Testis (tissue), 3 donors: ENCODE data around the gene TMCC3. TPM values are rescaled to one million over a fixed set of nuclear protein-coding genes. Genes with fewer than 3 reads are reported as not detected.

Source experiments
- DNase-seq: peaks from one replicate; pipeline ENCODE4 v3.0.0-alpha.2; 2019
- H3K27ac ChIP-seq, 2 donors: fragments of 200-600 bp; sonication (generic); one replicate each; pipeline ENCODE4 v1.5.1; 2019
- H3K27me3 ChIP-seq: fragments of 200-600 bp; sonication (generic); one replicate; pipeline ENCODE4 v1.5.1; 2019
- H3K36me3 ChIP-seq: fragments of 200-600 bp; sonication (generic); one replicate; pipeline ENCODE4 v1.5.1; 2017; ENCODE audit warnings: low read depth; ENCODE audit errors: missing control alignments
- H3K4me1 ChIP-seq: fragments of 200-600 bp; sonication (generic); one replicate; pipeline ENCODE4 v1.5.1; 2019
- H3K4me3 ChIP-seq, 2 donors: fragments of 200-600 bp; sonication (generic); one replicate each; pipeline ENCODE4 v1.5.1; 2017 to 2019
- H3K9me3 ChIP-seq: fragments of 200-600 bp; sonication (generic); one replicate; pipeline ENCODE4 v1.5.1; 2017
- CTCF ChIP-seq, 3 experiments: fragments of 450-650 bp in 2 of 3; fragments of 200-600 bp in 1 of 3; sonication (generic) in 1 of 3; IDR thresholded peaks; one replicate each; pipeline ENCODE4 v1.5.1; 2016 to 2019; ENCODE audit warnings: antibody characterized with exemption in 3 of 3, mild to moderate bottlenecking in 2 of 3, moderate library complexity in 1 of 3
- POLR2A ChIP-seq: fragments of 450-650 bp; IDR thresholded peaks from one replicate; pipeline ENCODE4 v1.6.1; 2017; ENCODE audit warnings: antibody characterized with exemption, mild to moderate bottlenecking, moderate library complexity
- WGBS, 2 donors: methylation state at CpG; one replicate each; pipeline ENCODE4 v1.1.5; 2018; 5-methylcytosine and 5-hydroxymethylcytosine counted together
- intact Hi-C: fragments of 100-400 bp; cut with DNase I; formaldehyde crosslinking; loops from one replicate; pipeline ENCODE4 v1.15.1; 2023; ENCODE audit warnings: low total_unique reads
- polyA plus RNA-seq: library from polyadenylated mRNA; stranded (reverse); fragments of 350-450 nt; fragmentation: Illumina TruSeq; extraction: RNeasy Lipid Tissue Mini Kit (QIAGEN cat#74804); gene quantifications from one replicate; pipeline ENCODE4 v1.2.3, GENCODE V29; 2014; ENCODE audit warnings: low read depth, low replicate concordance; ENCODE audit not compliant: insufficient read depth
- total RNA-seq, 2 donors: library from RNA; depleted of rRNA; stranded (reverse); fragments of >200 nt; gene quantifications; one replicate each; pipeline ENCODE4 v1.2.3, GENCODE V29; 2016

TMCC3 gene
- total and polyA plus RNA-seq, 3 donors from 2014 or later: 3.4 to 6.4 (median 5.1) TPM

DNA sequence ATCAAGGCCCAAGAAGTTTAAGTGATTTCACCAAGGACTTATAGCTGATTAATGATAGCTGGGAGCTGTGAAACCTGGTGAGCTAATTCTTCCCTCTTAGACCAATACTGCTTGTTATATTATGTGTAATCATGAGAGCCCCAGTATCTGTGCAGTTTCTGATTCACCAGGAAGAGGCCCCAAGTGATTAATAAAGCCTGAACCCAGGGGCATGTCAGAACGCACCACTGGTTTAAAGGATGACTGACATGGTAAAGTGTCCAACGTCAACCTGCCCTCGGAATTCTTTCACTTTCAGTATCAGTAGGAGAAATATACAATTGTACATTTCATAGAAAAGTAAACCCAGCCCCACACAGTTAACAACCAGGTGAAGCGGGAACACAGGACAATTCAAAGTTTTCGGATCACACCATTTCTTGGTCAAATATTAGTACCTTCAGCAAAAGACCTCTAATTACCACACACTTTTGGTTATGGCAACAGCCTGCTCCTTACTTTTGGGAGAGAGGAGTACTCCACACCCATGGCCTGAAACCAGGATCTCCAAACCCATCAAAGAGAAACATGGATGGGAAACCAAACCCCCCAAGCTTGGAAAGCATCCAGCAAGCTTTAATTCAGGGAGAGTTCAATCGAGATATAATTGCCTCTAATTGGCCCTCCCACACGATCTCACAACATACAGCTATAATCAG lies 28.5 kb downstream of the TMCC3 start:
- intact Hi-C loops: no loop called here
- no peak for DNase-seq
- Histone ChIP-seq H3K27me3 (no peaks in the 10 kb centered on the region), H3K36me3 (no peaks in the 10 kb centered on the region), H3K4me3 (no peak overlapping the region), H3K4me1 (peaks cover 5% of the 10 kb centered on the region), H3K27ac (no peak overlapping the region), H3K9me3 (no peaks in the 10 kb centered on the region)
- WGBS, 2 donors: 65 to 66% methylated on average over 7 of the region's 7 CpGs
- TF ChIP-seq POLR2A (no peak), CTCF (IDR thresholded peaks at IDR 0.05) (no peak)

DNA sequence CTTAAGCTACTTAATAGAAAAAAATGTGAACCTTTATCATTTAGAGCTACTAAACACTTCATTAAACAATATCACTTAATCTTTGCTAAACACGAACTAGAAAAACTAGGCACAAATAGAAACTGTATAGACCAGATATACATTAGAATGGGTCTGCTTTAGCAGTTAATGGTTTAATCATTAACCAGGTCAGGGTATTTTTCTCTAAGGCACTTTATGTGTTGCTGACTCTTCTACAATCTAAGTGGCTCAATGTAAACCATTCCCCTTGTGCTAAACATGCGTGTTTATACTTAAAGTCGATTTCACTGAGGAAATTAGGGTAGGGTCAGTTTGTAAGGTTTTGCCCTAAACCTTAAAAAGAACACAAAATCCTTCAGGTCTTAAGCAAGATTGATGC lies 29.7 kb downstream of the TMCC3 start:
- no peaks in the 10 kb centered on the region for H3K27me3 ChIP-seq
- H3K9me3 ChIP-seq: no peaks in the 10 kb centered on the region
- H3K36me3 ChIP-seq: no peaks in the 10 kb centered on the region
- no peak overlapping the region for H3K27ac ChIP-seq
- intact Hi-C loops: no loop called here
- no peak overlapping the region for H3K4me3 ChIP-seq
- no peak for DNase-seq
- WGBS, 2 donors: 92 to 97% methylated on average over 3 of the region's 3 CpGs
- H3K4me1 ChIP-seq: peaks cover 10% of the 10 kb centered on the region
- TF ChIP-seq CTCF (IDR thresholded peaks at IDR 0.05) (no peak), POLR2A (no peak)

DNA sequence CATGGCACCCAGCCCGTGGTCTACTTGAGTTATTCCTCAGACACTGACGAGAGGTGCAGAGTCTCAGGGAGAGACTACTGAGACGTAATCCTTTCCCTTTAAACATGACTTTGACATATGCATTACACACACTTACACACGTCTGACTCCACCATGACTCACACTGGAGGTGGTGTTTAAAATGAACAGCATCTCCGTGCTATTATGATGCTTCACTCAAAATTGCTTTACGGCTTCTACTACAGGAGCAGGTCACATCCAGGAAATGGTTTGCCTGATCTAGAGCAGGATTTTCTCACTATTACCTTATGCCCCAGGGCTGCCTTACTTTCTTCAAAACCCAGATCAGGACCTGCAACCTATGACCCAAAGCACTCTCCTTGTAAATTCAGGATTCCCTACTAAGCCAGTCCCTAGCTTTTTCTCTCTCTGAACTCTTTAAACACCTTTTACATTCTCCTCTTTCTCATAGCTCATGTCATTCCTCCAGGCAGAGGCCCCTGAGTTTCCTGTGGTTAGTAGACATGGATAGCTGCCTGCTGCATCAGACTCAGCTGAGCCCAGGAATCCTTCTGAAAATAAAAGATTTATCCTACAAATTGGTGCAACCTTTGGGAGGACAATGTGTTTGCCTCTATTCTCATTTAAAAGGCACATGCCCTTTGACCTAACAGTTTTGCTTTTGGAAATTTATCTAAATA lies 31.2 kb downstream of the TMCC3 start:
- intact Hi-C loops: no loop called here
- H3K27ac ChIP-seq: no peak overlapping the region

DNA sequence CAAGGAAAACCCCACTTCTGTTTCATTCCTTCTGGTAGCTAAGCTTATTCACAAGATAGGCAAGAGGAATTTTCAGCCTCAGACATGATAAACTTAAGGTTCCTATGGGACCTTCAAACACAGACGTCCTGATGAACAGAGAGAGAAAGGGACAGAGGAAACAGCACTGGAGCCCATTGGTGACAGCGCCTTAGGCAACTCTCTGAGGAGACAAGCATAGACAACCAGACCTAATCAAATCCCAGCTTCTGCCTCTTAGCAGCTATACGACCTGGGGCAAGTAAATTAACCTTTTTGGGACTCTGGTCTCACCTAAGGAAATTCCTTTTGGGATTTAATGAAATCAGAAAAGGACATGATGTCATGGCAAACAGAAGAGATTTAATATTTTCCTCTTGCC lies 33.3 kb downstream of the TMCC3 start:
- H3K27me3 ChIP-seq: no peaks in the 10 kb centered on the region
- H3K9me3 ChIP-seq: no peaks in the 10 kb centered on the region
- no peak for DNase-seq
- H3K4me3 ChIP-seq: no peak overlapping the region
- no peaks in the 10 kb centered on the region for H3K36me3 ChIP-seq
- no peak overlapping the region for H3K27ac ChIP-seq
- no peak for TF ChIP-seq CTCF (IDR thresholded peaks at IDR 0.05)
- no peak for TF ChIP-seq POLR2A
- peaks cover 8% of the 10 kb centered on the region for H3K4me1 ChIP-seq
- intact Hi-C loops: no loop called here
- 78 to 94% methylated on average over 3 of the region's 3 CpGs for WGBS, 2 donors

More for the DNA sequence above, 31.2 kb downstream of the TMCC3 start:
- DNase-seq: no peak
- 90 to 96% methylated on average over 6 of the region's 6 CpGs for WGBS, 2 donors
- no peak overlapping the region for H3K4me3 ChIP-seq
- H3K36me3 ChIP-seq: no peaks in the 10 kb centered on the region
- H3K9me3 ChIP-seq: no peaks in the 10 kb centered on the region
- no peaks in the 10 kb centered on the region for H3K27me3 ChIP-seq
- TF ChIP-seq CTCF (IDR thresholded peaks at IDR 0.05) (no peak), POLR2A (no peak)
- H3K4me1 ChIP-seq: peaks cover 11% of the 10 kb centered on the region
